Panc1 (cell line): Measurements from ENCODE around the gene GLG1. TPM values are rescaled to one million over a fixed set of nuclear protein-coding genes. Genes with fewer than 3 reads are reported as not detected.

Source experiments
- ATAC-seq: fragments of 200-7000 bp; cut with Tn5 transposase; 2 replicates; pipeline ENCODE4 v1.9.1; 2020; ENCODE audit warnings: mild to moderate bottlenecking, moderate library complexity
- BruUV-seq: library from RNA; stranded (reverse); fragments of 400-500 nt; replicated peaks from 2 replicates; lab custom pipeline; 2021; lab: Mats Ljungman, UMichigan
- CTCF ChIA-PET: fragments of 300-600 bp; sonication (Branson Sonifier 250); formaldehyde crosslinking; loops from one replicate; lab custom pipeline; 2022; ENCODE audit warnings: antibody characterized with exemption; lab: Charles Lee
- POLR2A ChIA-PET: fragments of 300-600 bp; sonication (Branson Sonifier 250); formaldehyde crosslinking; loops from one replicate; lab custom pipeline; 2022; ENCODE audit warnings: antibody characterized with exemption; lab: Charles Lee
- DNase-seq: peaks from one replicate; pipeline ENCODE4 v3.0.0-alpha.2; 2010; ENCODE audit warnings: low read depth, low spot score
- H3K27ac ChIP-seq: 2 replicates; pipeline ENCODE4 v1.5.1; 2011; ENCODE audit warnings: mild to moderate bottlenecking, low read length, inconsistent platforms
- H3K27me3 ChIP-seq: fragments of 200-500 bp; sonication (Bioruptor generic); 2 replicates; pipeline ENCODE4 v1.6.0; 2014; ENCODE audit warnings: low read length, inconsistent platforms; ENCODE audit not compliant: control insufficient read depth, insufficient read depth
- H3K36me3 ChIP-seq: fragments of 200-500 bp; sonication (Bioruptor generic); 2 replicates; pipeline ENCODE4 v1.5.1; 2014; ENCODE audit warnings: inconsistent platforms, mild to moderate bottlenecking, low read length, moderate library complexity; ENCODE audit not compliant: control insufficient read depth, insufficient read depth
- H3K4me1 ChIP-seq: 2 replicates; pipeline ENCODE4 v1.5.1; 2011; ENCODE audit warnings: inconsistent platforms, mild to moderate bottlenecking, low read length, moderate library complexity; ENCODE audit not compliant: control insufficient read depth, insufficient read depth
- H3K4me3 ChIP-seq, 2 experiments: 2 replicates each; pipeline ENCODE4 v1.5.1; 2011 to 2012; ENCODE audit warnings: low read depth in 2 of 2, low read length in 2 of 2, mild to moderate bottlenecking in 2 of 2, inconsistent platforms in 1 of 2, moderate library complexity in 1 of 2
- H3K9me3 ChIP-seq: fragments of 200-500 bp; sonication (Bioruptor generic); 2 replicates; pipeline ENCODE4 v1.5.1; 2014; ENCODE audit warnings: low read depth, mild to moderate bottlenecking, inconsistent platforms, low read length, moderate library complexity; ENCODE audit not compliant: control insufficient read depth, insufficient read depth
- CTCF ChIP-seq: fragments of 450-650 bp; IDR thresholded peaks from 2 replicates; pipeline ENCODE4 v1.5.1; 2017; ENCODE audit warnings: mild to moderate bottlenecking
- POLR2AphosphoS5 ChIP-seq: IDR thresholded peaks from 2 replicates; pipeline ENCODE4 v1.6.1; 2012; ENCODE audit warnings: mild to moderate bottlenecking, low read depth, low read length, moderate library complexity
- REST ChIP-seq, 2 experiments: IDR thresholded peaks; 2 replicates each; pipeline ENCODE4 v1.6.1; 2011 to 2012; ENCODE audit warnings: low read depth in 2 of 2, control low read depth in 1 of 2, low read length in 1 of 2, mild to moderate bottlenecking in 1 of 2, moderate library complexity in 1 of 2; ENCODE audit not compliant: insufficient read depth in 1 of 2
- SIN3A ChIP-seq: IDR thresholded peaks from 2 replicates; pipeline ENCODE4 v1.6.1; 2012; ENCODE audit warnings: low read depth, mild to moderate bottlenecking, low read length, moderate library complexity, borderline replicate concordance; ENCODE audit not compliant: insufficient read depth
- TCF7L2 ChIP-seq: IDR thresholded peaks from 2 replicates; pipeline ENCODE4 v1.6.1; 2011; ENCODE audit warnings: mild to moderate bottlenecking, low read depth, low read length, inconsistent platforms
- in situ Hi-C: cut with HindIII; loops from 2 replicates; pipeline ENCODE4 v1.10.0; 2016; ENCODE audit warnings: low sequenced_read_pairs, low pct_unique_long_range_greater_than_20kb
- intact Hi-C: fragments of 100-400 bp; cut with micrococcal nuclease; formaldehyde crosslinking; loops from one replicate; pipeline ENCODE4 v1.10.0; 2022; ENCODE audit not compliant: unreplicated experiment
- total RNA-seq: library from RNA; stranded (reverse); gene quantifications from one replicate; pipeline ENCODE4 v1.2.1, GENCODE V29; 2021; ENCODE audit not compliant: unreplicated experiment

The GLG1 gene
- total RNA-seq, 1 experiment from 2014 or later: 75.9 TPM

GRCh38 chr16:74637742-74638453 lies 31.0 kb upstream of the GLG1 start:
- Histone ChIP-seq H3K27me3 (no peaks in the 10 kb centered on the region), H3K4me1 (no peaks in the 10 kb centered on the region), H3K36me3 (peaks cover 30% of the 10 kb centered on the region), H3K4me3 (no peak overlapping the region), H3K9me3 (no peaks in the 10 kb centered on the region), H3K27ac (no peak overlapping the region)
- no peak for TF ChIP-seq TCF7L2
- TF ChIP-seq REST (IDR thresholded peaks at IDR 0.05; ENCODE audit: insufficient read depth in 1 of 2, low read depth in 2 of 2, low read length in 1 of 2): no peak
- TF ChIP-seq CTCF: no peak
- no peak for TF ChIP-seq SIN3A
- TF ChIP-seq POLR2AphosphoS5: no peak
- DNase-seq (no peak), ATAC-seq (no peak)
- in situ Hi-C loops (no loop called here), intact Hi-C loops (no loop called here)
- ChIA-PET POLR2A (no interaction called here), CTCF (no interaction called here)
- TSS peak; percentile 26 for BruUV-seq

GRCh38 chr16:74635303-74635702 lies 28.4 kb upstream of the GLG1 start:
- no peak for ATAC-seq
- Histone ChIP-seq H3K36me3 (peaks cover 38% of the 10 kb centered on the region), H3K27ac (no peak overlapping the region), H3K9me3 (no peaks in the 10 kb centered on the region), H3K4me3 (no peak overlapping the region), H3K4me1 (no peaks in the 10 kb centered on the region), H3K27me3 (no peaks in the 10 kb centered on the region)
- DNase-seq: no peak
- in situ Hi-C loops (no loop called here), intact Hi-C loops (no loop called here)
- no TSS peak for BruUV-seq
- POLR2A ChIA-PET: no interaction called here
- TF ChIP-seq SIN3A (no peak), TCF7L2 (no peak), CTCF (no peak), POLR2AphosphoS5 (no peak), REST (IDR thresholded peaks at IDR 0.05; ENCODE audit: insufficient read depth in 1 of 2, low read depth in 2 of 2, low read length in 1 of 2) (no peak)
- CTCF ChIA-PET: interaction anchor here (0.7 kb wide), 1 partner anchor 16 kb away, joined by 3 read pairs; no protein-coding TSS in a partner anchor
